NOMO-1 treated with dmso at 0.1 percent for 144 hours (cell line): ENCODE measurements around the gene CCDC198.

Experiments
- DNase-seq: peaks from one replicate; lab custom pipeline; 2025; ENCODE audit not compliant: unreplicated experiment; lab: John Stamatoyannopoulos, UW

Gene CCDC198

DNA sequence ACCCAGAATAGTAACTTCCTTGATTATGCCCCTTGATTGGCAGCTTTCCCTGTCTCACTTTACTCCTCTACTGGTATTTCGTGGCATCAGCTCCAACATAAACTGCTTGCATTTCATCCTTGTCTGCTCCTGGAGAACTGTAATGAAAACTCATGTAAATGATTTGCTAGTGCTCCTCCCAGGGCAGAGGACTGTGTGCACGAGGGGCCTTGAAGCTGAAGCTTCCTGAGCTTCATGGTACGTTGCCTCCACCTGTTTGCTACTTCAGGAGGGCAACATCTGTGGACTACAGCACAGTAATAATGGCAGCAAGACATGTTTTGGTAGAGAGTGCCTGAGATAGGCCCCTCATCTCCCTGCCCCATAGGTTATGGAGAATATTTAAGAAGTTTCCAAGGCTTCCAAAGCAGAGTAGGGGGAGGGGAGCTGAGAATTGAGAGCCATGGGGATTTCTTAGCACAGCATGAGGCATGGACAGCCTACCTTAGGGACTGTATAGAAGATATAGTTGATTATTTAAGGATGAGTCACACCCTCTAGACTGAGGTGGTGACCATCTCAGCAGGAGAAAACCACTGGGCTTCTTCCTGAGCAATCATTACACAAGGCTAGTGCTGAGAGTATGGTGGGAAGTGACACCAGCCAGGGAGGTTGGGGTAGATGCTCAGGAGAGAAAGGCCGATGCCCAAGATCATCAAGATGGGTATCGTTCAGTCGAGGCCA, 29.5 kb downstream of the CCDC198 start:
- no peak for DNase-seq

DNA sequence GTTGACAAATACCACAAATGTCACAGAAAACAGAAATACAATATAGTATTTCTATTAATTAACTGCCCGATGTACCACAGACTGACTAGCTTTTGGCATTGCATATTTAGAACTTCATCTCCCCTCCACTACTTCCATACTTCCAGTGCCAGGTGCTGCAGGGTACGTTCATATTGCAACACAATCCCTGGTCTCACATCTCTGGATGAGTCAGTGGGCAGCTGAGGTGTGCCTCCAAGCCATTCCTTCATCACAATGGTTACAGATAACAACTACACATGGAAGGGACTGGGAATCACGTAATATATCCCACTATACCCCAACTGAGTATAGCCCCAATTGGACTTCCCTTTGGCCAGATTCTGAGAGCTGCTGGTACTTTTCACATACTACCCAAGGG, 31.1 kb downstream of the CCDC198 start:
- DNase-seq, result no peak

DNA sequence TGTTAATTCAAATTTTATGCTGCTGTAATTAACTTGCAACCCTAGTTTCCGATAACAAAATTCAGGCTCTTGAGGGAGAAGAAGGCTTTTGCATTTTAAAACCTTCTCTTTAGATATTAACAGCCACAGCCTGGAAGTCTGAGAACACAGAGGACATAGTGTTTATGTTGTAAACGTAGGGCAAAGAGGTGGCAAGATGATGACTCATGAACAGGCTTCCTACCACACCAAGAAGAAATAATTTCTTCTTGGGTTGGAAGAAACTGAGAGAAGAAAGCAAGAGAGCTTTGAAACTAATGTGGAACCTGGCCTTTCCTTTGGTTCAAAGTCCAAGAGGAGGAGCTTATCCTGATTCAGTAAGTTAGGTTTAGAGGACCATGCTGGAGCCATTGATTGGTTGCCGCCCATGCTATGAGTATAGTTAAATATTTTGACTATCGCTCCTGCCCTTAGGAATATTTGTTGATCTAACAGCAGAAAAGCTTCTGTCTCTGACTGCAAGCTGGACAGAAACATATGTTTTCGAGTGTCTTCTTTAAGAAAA, 31.8 kb downstream of the CCDC198 start:
- no peak for DNase-seq

DNA sequence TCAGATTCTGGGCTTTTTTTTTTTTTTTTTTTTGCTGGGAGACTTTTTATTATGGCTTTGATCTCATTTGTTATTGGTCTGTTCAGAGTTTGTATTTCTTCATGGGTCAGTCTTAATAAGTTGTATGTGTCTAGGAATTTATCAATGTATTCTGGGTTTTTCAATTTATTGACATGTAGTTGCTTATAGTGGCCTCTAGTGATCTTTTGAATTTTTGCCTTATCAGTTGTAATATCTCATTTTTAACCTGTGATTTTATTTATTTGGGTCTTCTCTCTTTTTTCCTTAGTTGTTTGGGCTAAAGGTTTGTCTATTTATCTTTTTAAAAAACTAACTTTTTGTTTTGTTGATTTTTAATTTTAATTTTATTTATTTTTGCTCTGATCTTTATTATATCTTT, 57.7 kb downstream of the CCDC198 start:
- no peak for DNase-seq

DNA sequence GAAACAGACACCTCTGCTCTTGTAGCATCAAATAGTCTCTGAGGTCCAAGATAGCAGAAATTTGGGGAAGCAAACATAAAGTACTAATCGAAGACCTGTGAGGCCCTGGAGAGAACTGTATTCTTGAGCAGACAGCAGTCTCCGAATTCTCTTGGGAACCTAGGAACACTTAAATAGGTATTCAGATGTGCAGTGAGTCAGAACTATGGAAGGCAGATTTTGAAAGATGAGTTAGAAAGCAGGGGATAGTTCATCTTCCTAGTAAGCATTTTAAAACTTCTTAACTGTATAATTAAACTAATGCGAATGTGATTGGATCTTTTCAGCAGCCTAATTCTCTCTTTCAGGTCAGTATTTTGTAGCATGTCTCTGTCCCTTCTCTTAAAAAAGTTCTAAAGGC, 72.7 kb downstream of the CCDC198 start:
- DNase-seq, result no peak

DNA sequence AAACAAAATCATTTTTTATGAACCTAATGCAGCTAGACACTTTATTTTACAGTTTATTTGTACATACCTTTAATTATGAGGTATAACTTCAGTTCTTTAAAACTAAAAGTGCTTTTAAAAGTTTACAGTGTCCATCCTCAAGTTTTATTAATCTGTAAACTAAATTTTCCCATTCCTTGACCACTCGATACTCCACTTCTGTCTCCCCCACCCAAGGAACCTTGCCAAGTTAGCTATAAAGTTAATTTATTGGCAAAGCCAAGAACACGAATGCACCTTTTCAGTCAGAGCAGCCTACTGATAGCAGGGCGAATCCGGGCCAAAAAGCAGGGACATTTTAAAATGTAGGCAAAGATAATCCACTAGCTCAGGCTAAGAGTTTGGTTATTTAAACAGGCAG, 73.6 kb downstream of the CCDC198 start:
- no peak for DNase-seq
